Activated B cell treated with CpG ODN at 0.5 μM for 24 hours (primary cell): ENCODE data around the gene ATG101. TPM values are rescaled to one million over a fixed set of nuclear protein-coding genes. Genes with fewer than 3 reads are reported as not detected.

Experiments used
- ATAC-seq: fragments of 200-7000 bp; cut with Tn5 transposase; one replicate; pipeline ENCODE4 v1.10.0; 2021; ENCODE audit warnings: low read depth, mild to moderate bottlenecking, moderate library complexity
- CTCF ChIA-PET: fragments of 350-600 bp; sonication (Branson Sonifier 250); formaldehyde crosslinking; loops from one replicate; lab custom pipeline; 2021; ENCODE audit warnings: antibody characterized with exemption; lab: Charles Lee
- POLR2A ChIA-PET: fragments of 350-600 bp; sonication (Branson Sonifier 250); formaldehyde crosslinking; loops from one replicate; lab custom pipeline; 2021; ENCODE audit warnings: antibody characterized with exemption; lab: Charles Lee
- DNase-seq: peaks from one replicate; pipeline ENCODE4 v3.0.0; 2022
- H3K27ac Mint-ChIP-seq: one replicate; pipeline ENCODE4 v1.8.0; 2020; ENCODE audit warnings: mixed read lengths
- H3K27me3 Mint-ChIP-seq: one replicate; pipeline ENCODE4 v1.8.0; 2021; ENCODE audit warnings: mixed read lengths
- H3K36me3 Mint-ChIP-seq: one replicate; pipeline ENCODE4 v1.8.0; 2021; ENCODE audit warnings: low read depth, mixed read lengths
- H3K4me1 Mint-ChIP-seq: one replicate; pipeline ENCODE4 v1.8.0; 2021; ENCODE audit warnings: mixed read lengths
- H3K4me3 Mint-ChIP-seq: one replicate; pipeline ENCODE4 v1.8.0; 2020; ENCODE audit warnings: mild to moderate bottlenecking, mixed read lengths
- H3K9me3 Mint-ChIP-seq: one replicate; pipeline ENCODE4 v1.8.0; 2020; ENCODE audit warnings: mixed read lengths
- intact Hi-C: fragments of 100-400 bp; cut with micrococcal nuclease; formaldehyde crosslinking; loops from one replicate; pipeline ENCODE4 v1.15.1; 2024
- total RNA-seq: library from RNA; stranded (reverse); gene quantifications from 2 replicates; pipeline ENCODE4 v1.2.3, GENCODE V29; 2022
- TF ChIP-seq, protein P1 (sequence below): fragments of 200-600 bp; IDR thresholded peaks from one replicate; pipeline ENCODE4 v1.8.0; 2022; ENCODE audit warnings: antibody characterized with exemption, mild to moderate bottlenecking

ATG101 gene
- total RNA-seq, 1 donor from 2014 or later = 25.6 TPM

DNA sequence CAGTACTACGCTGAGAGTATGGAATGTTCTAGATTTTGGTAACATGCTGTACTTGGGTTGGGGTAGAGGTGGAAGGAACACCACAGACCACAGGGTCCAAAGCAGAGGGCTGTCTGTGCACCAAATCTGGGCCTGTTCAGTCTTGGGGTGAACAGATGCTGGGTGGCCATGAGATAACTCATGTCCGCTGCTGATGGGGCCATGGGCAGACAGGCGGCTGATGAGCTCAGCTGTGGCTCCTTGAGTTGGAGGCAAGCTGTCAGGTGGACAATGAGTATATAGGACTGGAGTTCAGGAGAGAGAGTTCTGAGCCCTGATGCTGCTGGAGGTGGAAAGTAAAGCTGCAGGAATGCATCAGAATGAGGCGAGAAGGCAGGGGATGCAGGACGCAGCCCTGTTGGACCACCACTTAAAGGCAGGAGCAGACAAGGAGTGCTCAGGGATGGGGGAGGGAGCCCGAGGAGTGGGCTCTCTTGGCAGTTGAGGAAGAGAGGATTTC, 16.0 kb downstream of the ATG101 start:
- H3K4me1 Mint-ChIP-seq = peaks cover 44% of the 10 kb centered on the region
- TF ChIP-seq, protein P1, sequence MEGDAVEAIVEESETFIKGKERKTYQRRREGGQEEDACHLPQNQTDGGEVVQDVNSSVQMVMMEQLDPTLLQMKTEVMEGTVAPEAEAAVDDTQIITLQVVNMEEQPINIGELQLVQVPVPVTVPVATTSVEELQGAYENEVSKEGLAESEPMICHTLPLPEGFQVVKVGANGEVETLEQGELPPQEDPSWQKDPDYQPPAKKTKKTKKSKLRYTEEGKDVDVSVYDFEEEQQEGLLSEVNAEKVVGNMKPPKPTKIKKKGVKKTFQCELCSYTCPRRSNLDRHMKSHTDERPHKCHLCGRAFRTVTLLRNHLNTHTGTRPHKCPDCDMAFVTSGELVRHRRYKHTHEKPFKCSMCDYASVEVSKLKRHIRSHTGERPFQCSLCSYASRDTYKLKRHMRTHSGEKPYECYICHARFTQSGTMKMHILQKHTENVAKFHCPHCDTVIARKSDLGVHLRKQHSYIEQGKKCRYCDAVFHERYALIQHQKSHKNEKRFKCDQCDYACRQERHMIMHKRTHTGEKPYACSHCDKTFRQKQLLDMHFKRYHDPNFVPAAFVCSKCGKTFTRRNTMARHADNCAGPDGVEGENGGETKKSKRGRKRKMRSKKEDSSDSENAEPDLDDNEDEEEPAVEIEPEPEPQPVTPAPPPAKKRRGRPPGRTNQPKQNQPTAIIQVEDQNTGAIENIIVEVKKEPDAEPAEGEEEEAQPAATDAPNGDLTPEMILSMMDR = no peak
- no peak overlapping the region for H3K27ac Mint-ChIP-seq
- H3K27me3 Mint-ChIP-seq = peaks cover 18% of the 10 kb centered on the region
- no peaks in the 10 kb centered on the region for H3K9me3 Mint-ChIP-seq
- intact Hi-C loops = no loop called here
- DNase-seq (no peak), ATAC-seq (no peak)
- no peak overlapping the region for H3K4me3 Mint-ChIP-seq
- ChIA-PET CTCF (interaction anchor here (1.1 to 12.3 kb wide), 3 partner anchors 19 to 62 kb away, joined by 3 to 342 read pairs (median 46); no protein-coding TSS in a partner anchor), POLR2A (no interaction called here)
- no peaks in the 10 kb centered on the region for H3K36me3 Mint-ChIP-seq

DNA sequence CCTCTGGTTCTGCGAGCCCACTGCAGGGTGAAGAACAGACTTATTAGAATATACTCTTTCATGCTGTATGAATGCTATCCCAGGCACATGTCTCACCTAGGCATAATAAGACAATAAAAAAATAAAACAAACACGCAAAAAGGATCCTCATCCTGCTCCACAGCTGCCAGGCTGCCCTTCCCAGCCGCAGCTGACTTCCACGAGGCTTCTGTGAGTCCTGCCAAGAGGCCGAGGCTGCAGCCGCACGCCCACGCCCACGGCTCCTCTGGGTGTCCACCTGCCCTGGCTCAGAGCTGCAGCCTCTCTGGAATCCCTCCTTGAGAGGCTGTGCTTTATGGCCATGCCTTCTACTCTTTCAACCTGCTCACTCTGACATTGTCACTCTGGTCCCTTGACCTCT, 16.6 kb downstream of the ATG101 start:
- no peak overlapping the region for H3K27ac Mint-ChIP-seq
- ChIA-PET CTCF (interaction anchor here (1.1 to 12.3 kb wide), 3 partner anchors 19 to 63 kb away, joined by 3 to 342 read pairs (median 46); no protein-coding TSS in a partner anchor), POLR2A (no interaction called here)
- no peak overlapping the region for H3K4me3 Mint-ChIP-seq
- peaks cover 22% of the 10 kb centered on the region for H3K27me3 Mint-ChIP-seq
- no peak for DNase-seq
- peaks cover 38% of the 10 kb centered on the region for H3K4me1 Mint-ChIP-seq
- H3K9me3 Mint-ChIP-seq = no peaks in the 10 kb centered on the region
- ATAC-seq = no peak
- TF ChIP-seq, protein P1 = no peak
- intact Hi-C loops = no loop called here
- no peaks in the 10 kb centered on the region for H3K36me3 Mint-ChIP-seq

DNA sequence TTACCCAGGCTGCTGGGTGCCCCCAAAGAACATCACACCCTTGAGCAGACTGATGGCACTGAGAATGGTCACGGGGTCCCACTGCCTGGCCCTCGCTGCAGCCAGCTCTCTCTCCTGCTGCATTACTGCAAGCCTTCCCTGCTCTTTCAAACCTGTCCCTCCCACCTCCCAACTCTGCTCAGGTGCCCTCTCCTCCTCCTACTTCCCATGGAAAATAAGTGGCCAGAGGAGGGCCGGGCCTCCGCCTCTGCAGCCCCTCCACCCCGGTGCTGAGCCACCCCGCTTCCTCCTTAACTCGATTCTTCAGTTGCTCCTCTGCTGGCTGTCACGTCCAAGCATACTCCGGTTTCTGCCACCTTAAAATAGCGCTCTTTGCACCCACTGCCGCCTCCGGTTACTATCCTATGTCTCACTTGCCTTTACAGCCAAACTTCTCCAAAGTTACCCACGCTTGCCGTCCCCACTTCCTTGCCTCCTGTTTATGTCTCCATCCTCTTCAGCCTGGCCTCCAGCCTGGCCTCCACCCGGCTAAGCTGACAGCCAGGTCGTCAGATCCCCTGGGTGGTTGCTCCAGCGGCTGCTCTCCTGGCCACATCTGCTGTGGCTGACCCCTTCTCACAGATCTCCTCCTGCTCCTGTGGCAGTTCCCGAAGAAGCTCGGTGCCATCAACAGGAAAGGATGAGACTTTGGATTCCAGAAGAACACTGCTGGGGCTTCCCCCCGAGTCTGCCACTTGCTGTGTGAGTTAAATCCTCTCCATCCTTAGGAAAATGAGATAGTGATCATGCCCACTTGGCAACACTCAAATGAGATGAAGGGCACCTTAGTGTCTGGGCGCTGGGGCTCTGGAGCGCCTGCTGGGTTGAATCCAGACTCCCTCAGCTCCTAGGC, 17.4 kb downstream of the ATG101 start:
- no peak for DNase-seq
- ATAC-seq = no peak
- H3K4me1 Mint-ChIP-seq = peaks cover 29% of the 10 kb centered on the region
- no peak overlapping the region for H3K27ac Mint-ChIP-seq
- no peaks in the 10 kb centered on the region for H3K9me3 Mint-ChIP-seq
- peaks cover 29% of the 10 kb centered on the region for H3K27me3 Mint-ChIP-seq
- TF ChIP-seq, protein P1 = no peak
- CTCF ChIA-PET = interaction anchor here (1.6 to 12.3 kb wide), 2 partner anchors 17 to 63 kb away, joined by 4 to 342 read pairs; partner anchors contain the start of gene ATG101
- intact Hi-C loops = no loop called here
- no peak overlapping the region for H3K4me3 Mint-ChIP-seq
- no peaks in the 10 kb centered on the region for H3K36me3 Mint-ChIP-seq
- POLR2A ChIA-PET = no interaction called here

DNA sequence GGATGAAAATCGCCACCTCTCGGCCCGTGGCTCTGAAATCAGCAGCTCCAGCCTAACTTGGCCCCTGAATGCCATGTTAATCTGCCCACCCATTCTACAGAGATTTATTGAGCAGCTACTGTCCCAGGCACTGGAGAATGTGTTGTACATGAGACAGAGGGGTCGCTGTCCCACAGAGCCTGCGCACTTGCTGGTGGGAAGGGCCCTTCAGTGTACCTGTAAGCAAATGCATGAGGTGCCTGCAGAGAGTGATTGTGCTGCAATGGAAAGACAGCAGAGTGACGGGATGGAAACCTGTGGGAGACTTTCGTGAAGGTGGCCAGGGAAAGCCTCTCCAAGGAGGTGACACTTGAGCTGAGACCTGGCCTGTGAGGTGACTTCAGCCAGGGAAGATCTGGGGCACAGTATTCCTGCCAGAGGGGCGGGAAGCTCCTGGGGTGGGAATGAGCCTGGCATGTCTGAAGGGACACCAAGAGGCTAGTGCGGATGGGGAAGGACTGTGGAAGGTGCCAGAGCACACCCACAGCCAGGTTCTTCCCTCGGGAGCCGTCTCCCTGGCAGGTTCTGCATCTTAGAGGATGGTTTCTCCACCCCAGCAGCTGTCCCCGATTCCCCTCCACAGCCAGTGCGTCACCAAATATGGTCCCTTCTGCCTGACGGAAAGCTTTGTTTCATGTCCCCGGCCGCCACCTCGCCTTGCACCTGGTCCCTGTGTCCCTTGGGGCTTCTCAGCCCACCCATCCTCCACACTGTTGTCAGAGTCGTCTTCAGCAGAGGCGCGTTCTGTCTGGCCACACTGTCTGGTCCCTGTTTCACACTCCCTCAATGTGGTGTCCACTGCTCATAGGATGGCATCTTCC, 18.4 kb downstream of the ATG101 start:
- Mint-ChIP-seq H3K4me3 (no peak overlapping the region), H3K27me3 (peaks cover 29% of the 10 kb centered on the region), H3K4me1 (peaks cover 19% of the 10 kb centered on the region), H3K36me3 (no peaks in the 10 kb centered on the region), H3K9me3 (no peaks in the 10 kb centered on the region), H3K27ac (no peak overlapping the region)
- ATAC-seq = peak; percentile 82
- TF ChIP-seq, protein P1 = no peak
- POLR2A ChIA-PET = no interaction called here
- CTCF ChIA-PET = interaction anchor here (0.6 to 12.3 kb wide), 3 partner anchors 18 to 64 kb away, joined by 3 to 342 read pairs (median 4); partner anchors contain the start of gene ATG101
- no peak for DNase-seq
- intact Hi-C loops = loop anchor here (2.0 kb wide), 1 partner anchor 17 kb away; no protein-coding TSS in a partner anchor
